Stimulated activated CD4-positive, alpha-beta T cell treated with anti-CD3 and anti-CD28 coated beads, Interleukin-15, amount 100 ng/mL, for 24 hours (primary cell): ENCODE measurements around the gene CWC25.
"Not testable (repeated sequence)": the region's sequence is repeated elsewhere in the genome, so short reads cannot be mapped to it uniquely, and the experiment has no call there.

Source experiments
- DNase-seq: peaks from one replicate; pipeline ENCODE4 v3.0.0-alpha.2; 2020

Gene CWC25

DNA sequence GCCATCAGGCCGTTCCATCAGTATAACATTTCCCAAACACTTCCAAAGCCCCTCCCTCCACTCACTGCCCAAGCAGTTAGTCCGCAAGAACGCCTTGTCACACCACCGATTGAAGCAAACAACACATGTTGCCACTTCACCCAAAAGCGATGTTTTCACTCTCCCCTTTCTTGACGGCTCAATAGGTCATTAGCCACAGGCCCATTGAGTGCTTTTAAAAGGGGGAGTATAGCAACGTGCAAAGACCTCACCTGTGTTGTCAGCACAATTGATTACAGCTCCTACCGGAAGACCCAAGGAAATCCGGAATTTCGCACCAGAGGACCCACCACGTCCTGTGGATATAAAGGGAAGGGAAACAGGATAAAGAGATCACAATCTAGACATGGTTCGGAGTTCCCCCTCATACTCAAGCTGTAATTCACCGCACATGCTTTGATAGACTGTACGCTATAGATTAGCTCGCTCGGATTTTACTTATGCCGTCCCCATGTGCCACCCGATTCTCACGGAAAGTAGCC, 27.7 kb upstream of the CWC25 start:
- peak; percentile 30 for DNase-seq

DNA sequence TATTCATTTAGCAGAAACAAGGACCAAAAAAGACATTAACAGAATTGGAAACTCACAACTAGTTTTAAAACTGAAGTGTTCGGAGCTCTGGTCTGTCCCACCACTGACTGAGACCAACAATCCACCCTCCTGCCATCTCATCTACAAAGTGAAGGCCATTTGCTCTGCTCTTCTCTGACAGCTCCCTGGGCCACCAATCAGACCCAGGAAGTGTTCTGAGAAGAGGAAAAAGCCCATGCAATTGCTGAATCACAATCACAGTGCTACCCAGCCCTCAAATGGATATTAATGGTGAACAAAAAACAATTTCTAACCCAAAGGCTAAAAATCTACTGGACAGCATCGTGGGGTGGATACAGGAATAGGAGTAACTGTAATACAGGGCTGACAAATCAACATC, 26.3 kb upstream of the CWC25 start:
- no peak for DNase-seq

- no peak for DNase-seq
Observed at GRCh38 chr17:38850374-38850773, 25.3 kb upstream of the CWC25 start.

DNA sequence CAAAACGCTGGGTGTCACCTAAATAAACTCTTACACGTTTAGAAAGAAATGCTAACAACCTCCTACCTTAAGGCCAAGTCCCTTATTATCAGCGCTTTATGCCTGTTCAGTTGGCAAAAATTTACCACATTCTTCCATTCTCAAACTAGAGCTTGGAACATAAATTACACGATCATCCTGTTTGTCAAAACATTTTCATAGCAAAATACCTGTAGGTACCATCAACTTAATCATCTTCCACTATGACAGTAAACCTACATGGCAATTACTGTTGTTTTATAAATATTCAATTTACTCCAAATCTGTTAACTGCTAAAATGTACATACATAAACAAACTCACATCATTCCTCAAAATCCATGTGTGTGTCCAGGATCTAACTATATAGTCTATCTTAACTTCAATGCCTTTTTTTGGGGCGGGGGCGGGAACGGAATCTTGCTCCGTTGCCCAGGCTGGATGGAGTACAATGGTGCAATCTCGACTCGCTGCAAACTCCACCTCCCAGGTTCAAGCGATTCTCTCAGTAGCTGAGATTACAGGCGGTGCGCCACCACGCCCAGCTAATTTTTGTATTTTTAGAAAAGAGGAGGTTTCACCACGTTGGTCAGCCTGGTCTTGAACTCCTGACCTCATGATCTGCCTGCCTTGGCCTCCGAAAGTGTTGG, 24.0 kb upstream of the CWC25 start:
- peak; percentile 13 for DNase-seq

- no peak for DNase-seq
Observed at GRCh38 chr17:38848557-38848891, 23.4 kb upstream of the CWC25 start.

- peak; percentile 17 for DNase-seq
Observed at GRCh38 chr17:38844261-38844757, 19.2 kb upstream of the CWC25 start.

- DNase-seq: no peak
Observed at GRCh38 chr17:38825762-38826247, 684 bp upstream of the CWC25 start.

DNA sequence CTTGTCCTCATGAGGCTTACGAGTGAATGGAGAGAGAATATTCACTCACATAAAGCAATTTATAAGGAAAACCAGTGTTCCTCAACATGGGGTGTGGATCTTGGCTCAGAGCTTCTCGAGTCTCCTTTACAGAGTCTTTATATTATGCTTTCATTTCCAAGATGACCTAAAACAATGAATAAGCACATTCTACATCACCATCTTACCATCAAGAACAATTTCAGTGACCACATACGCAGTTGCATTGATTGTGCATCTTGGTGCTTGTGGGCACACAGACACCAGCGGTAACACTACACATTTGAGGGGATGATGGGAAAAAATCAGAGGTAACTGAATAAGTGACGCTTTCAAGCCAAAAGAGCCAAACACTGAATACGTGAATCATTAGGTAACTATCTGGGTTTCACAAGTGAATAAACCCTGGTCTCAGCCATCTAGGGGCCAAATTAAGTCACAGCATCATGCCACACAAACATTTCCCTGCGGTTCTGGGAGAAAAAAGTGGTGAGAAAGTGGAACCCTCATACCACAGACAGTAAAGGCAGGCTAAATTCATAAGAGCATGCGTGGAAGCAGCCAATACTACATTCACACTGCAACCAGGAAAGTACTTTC, 9.4 kb downstream of the CWC25 start:
- DNase-seq: peak; percentile 31

DNA sequence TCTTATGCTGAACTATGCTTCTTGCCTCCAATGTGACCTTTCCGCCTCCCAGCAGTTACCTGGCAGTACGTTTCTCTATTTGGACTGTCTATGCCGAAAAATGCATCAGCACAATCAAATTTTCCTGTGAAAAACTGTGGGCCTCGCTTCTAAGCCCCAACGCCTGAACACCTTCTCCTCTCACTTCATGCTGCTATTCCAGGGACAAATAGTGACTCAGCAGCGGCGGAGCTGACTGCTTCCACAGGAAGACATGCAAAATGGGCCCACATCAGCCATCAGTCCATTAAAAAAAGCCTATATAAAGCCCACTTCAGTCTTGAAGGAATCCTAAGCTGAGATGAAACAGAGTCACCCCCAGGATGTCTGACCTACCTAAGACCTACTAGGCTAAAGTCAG, 15.3 kb downstream of the CWC25 start:
- DNase-seq: no peak

- no peak for DNase-seq
Observed at GRCh38 chr17:38800237-38800760, 24.8 kb downstream of the CWC25 start.

GRCh38 chr17:38799501-38800236, 25.5 kb downstream of the CWC25 start, which contains the start of gene PIP4K2B:
PIP4K2B (minus strand) TSS chr17:38799556; CDS start chr17:38799424, 132 bp downstream.
- DNase-seq: peak; percentile 96

DNA sequence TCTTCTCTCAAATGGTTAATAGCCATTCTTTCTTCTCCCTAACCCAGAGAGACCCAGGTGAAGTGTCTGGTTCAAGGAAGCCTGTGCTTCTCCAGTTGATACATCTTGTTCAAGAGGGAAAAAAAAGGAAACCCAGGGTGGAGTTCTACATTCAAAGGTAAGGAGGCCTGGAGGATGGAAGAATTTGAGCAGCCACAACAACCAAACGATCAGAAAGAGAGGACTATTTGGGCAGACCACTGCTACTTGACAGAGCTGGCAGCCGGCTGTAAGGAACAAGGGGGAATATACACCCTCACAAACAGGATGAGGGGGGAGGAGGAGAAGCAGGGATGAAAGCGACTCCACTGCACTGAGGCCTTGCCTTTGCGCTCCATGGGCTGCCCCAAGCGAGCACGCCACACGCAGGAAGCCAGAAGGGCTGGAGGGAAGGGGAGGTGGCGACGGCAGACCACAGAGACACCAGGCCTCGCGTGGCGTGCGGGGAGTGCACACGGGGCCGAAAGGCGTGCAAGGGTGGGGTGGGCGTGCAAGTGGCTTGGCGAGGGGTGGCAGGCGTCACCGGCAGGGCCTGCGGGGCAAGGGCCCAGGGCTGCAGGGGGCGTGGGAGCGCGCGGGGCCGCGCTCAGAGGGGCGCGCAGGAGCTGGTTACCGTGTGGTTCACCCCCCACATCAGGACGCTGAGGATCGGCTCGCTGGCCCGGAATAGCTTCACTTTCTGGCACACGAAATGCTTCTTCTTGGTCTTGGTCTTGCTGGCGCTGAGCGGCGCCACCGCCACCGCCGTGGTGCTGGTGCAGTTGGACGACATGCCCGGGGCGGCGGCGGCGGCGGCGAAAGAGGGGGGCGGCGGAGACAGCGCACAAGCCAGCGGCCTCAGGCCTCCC, 26.3 kb downstream of the CWC25 start:
- DNase-seq: peak; percentile 61

DNA sequence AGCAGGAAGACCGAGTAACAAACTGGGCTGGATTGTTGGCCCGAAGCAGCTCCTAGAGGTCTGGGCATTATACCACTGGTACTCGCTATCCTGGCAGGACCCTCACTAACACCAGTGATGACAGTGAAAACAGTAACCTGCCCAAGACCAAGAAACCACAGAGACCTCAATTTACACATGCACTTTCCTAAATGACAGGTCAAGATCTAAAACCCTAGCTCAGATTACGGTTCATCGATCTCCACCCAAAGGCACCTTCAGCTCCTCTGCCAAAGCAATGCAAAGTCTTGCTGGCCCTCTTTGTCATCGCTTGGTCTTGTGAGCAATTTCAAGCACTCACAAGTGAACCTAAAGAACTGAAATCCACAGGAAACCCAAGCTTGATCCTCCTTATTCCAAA, 27.3 kb downstream of the CWC25 start:
- DNase-seq: no peak

DNA sequence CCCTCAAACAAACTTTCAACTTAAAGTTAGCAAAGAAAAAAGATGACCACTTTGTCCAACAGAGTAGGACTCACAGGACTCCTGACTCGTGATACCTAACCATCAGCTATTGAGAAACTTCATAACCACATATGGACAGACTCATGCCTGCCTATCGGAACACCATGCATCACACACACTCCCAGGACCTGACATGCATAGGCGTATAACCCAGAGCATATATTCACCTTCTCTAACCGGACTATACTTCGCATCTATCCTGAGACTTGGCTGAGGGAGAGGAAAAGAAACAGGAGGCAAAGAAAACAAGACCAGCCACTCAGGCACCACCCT, 28.0 kb downstream of the CWC25 start:
- DNase-seq: no peak

DNA sequence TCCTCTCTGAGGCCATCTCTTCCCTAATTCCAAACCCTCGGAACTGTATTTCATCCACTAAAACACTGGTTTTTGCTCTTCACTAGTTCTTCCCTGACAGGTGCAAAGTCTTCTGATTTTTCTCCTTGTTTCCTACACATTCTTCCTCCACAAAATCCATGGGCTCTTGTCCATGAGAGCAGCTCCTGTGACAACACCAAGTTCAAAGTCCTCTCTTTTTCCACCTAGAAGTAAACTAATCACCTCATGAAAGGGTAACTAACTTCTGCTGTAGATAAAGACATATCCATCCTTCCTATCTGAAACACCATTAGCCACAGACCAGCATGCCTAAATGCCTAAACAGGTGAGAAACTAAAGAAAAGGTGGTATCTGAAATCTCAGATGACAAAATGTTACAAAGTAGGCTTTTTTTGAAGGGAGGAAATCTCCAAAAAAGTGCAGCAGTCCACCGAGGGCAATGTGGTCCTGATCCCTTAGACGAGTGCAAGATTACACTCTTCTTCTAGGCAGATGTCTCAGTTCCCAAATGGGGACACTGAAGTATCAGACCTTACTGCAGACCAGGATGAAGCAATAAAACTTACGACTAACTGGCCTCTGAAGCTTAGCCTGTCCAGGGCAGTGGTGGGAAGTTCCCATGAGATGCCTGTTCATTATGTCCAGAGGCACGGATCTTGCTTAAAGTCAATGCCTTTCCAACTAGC, 28.5 kb downstream of the CWC25 start:
- no peak for DNase-seq

GRCh38 chr17:38794221-38794620, 30.9 kb downstream of the CWC25 start:
- DNase-seq: no peak

DNA sequence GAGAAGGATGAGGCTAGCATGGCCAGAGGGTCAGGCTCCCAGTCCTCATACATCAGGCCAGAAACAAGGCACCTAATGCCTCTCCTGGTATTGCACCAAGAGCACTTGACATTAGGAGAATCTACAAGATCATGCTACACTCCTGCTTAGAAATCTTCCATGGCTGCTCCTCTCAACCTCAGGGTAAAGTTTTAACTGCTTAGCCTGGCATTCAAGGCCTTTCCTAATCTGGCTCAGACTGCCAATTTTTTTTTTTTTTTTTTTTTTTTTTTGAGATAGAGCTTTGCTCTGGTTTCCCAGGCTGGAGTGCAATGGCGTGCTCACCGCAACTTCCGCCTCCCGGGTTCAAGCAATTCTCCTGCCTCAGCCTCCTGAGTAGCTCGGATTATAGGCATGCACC, 34.0 kb downstream of the CWC25 start:
- DNase-seq: no peak

- not testable (repeated sequence) for DNase-seq
Observed at GRCh38 chr17:38790148-38790707, 34.9 kb downstream of the CWC25 start.

GRCh38 chr17:38789185-38789584, 35.9 kb downstream of the CWC25 start:
- no peak for DNase-seq

- not testable (repeated sequence) for DNase-seq
Observed at GRCh38 chr17:38787999-38788398, 37.1 kb downstream of the CWC25 start.

- no peak for DNase-seq
Observed at GRCh38 chr17:38786372-38786771, 38.7 kb downstream of the CWC25 start.
